Skin epidermis (tissue), 12 donors: ENCODE measurements around the gene DLG1.

Source experiments
- H3K27ac ChIP-seq, 21 experiments: fragments of 200-600 bp; sonication (generic) in 11 of 21; one replicate each; pipeline ENCODE4 v1.5.0; 2020; ENCODE audit warnings: mild to moderate bottlenecking in 3 of 21, inconsistent platforms in 2 of 21, moderate library complexity in 2 of 21
- H3K4me3 ChIP-seq, 7 experiments: fragments of 200-600 bp; sonication (generic) in 2 of 7; one replicate each; pipeline ENCODE4 v1.5.0; 2020; ENCODE audit warnings: inconsistent platforms in 2 of 7, mild to moderate bottlenecking in 2 of 7, moderate library complexity in 1 of 7

Gene DLG1

DNA sequence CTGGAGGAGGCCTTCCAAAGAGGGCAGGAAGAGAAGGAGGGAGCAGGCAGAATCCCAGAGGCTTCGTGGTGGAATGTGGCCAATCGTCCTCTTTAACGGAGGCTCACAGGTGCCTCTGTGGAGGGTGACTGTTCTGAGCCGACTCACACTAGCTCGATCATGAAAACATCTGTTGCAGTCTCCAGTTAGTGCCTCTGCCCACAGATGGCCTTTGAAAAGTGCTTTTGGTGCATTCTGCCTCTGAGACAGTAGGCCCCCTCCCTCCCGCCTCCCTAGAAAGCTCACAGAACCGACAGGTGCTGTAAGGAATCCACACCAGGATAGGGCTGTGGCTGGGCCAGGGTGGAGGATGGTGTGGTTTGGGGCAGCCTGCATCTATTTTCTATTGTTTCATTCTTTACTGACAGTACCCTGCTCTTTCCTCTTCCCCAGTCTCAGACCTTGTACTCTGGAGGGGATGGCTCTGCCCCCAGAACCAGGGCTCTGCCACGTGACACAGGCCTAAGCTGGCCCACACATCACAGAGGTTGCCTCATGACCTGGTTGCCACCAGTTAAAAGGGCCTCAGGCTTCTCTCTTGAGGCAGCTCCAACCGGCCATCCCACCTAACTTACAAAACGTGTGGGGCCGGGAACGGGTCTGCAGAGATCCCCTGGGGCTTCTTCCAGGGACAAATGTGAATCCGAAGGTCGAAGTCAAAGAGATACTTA, 302.6 kb downstream of the DLG1 start:
- H3K4me3 ChIP-seq: no peak overlapping the region
- peak overlapping the region in 9 of 21 experiments; percentile 23 to 81 (median 61) for H3K27ac ChIP-seq

DNA sequence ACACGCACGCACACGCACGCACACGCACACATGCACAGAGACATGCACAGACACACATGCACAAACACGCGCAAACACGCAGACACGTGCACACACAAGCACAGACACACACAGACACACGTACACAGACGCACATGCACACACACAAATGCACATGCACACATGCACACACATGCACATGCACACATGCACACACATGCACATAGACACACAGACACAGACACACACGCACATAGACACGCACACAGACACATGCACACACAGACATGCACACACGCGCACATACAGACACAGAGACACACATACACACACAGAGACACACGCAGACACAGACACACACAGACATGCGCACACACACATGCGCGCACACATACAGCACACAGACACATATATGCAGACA, 303.4 kb downstream of the DLG1 start:
- no peak overlapping the region for H3K4me3 ChIP-seq
- no peak overlapping the region for H3K27ac ChIP-seq

DNA sequence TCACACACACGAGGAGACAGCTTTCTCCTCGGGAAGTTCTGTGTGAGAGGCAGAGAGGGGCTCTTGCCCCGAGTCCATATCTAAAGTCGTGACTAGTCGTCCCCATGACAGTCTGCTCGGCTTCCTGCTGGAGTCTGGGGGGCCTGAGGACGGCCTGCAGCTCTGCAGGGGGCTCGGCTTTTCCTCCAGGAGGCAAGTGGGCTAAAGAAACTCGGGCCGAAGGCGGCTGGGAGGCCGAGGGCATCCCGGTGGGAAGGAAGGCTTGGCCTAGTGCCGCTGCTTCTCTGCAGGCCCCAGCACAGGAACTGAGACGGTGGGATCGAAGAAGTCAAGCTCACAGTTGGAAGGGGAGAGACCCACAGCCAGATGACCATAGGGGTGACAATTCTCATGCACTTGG, 304.4 kb downstream of the DLG1 start:
- H3K27ac ChIP-seq: no peak overlapping the region
- H3K4me3 ChIP-seq: no peak overlapping the region
